Mammary epithelial cell (primary cell): ENCODE measurements around the gene FCRL4.

ENCODE experiments used
- EZH2 ChIP-seq: IDR thresholded peaks from 2 replicates; pipeline ENCODE4 v1.6.1; 2012; ENCODE audit warnings: low read length, inconsistent platforms, borderline replicate concordance
- TF ChIP-seq, protein P1 (sequence below), 2 donors: IDR thresholded peaks in 1 of 2; conservative IDR thresholded peaks in 1 of 2; 2 replicates each; pipeline ENCODE4 v1.5.1; 2011 to 2012; ENCODE audit warnings: inconsistent platforms in 2 of 2, low read length in 2 of 2, mild to moderate bottlenecking in 2 of 2, control low read depth in 1 of 2, low read depth in 1 of 2; ENCODE audit not compliant: insufficient read depth in 1 of 2; ENCODE audit errors: extremely low read depth in 1 of 2

DNA sequence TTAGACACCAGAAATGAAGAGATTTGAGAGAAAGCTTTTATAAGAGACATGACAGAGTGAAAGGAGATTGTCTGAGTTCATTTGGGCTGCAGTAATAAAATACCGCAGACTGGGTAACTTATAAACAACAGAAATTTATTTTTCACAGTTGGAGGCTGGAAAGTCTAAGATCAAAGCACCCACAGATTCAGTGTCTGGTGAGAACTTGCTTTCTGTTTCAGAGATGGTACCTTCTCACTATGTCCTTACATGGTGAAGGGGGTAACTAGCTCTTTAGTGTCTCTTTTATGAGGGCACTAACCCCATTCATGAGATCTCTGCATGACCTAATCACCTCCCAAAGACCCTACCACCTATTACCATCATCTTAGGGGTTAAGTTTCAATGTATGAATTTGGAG is 30.9 kb upstream of the FCRL4 start:
- TF ChIP-seq, protein P1, sequence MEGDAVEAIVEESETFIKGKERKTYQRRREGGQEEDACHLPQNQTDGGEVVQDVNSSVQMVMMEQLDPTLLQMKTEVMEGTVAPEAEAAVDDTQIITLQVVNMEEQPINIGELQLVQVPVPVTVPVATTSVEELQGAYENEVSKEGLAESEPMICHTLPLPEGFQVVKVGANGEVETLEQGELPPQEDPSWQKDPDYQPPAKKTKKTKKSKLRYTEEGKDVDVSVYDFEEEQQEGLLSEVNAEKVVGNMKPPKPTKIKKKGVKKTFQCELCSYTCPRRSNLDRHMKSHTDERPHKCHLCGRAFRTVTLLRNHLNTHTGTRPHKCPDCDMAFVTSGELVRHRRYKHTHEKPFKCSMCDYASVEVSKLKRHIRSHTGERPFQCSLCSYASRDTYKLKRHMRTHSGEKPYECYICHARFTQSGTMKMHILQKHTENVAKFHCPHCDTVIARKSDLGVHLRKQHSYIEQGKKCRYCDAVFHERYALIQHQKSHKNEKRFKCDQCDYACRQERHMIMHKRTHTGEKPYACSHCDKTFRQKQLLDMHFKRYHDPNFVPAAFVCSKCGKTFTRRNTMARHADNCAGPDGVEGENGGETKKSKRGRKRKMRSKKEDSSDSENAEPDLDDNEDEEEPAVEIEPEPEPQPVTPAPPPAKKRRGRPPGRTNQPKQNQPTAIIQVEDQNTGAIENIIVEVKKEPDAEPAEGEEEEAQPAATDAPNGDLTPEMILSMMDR (conservative IDR thresholded peaks at IDR 0.05 in 1 of 2, IDR thresholded peaks at IDR 0.05 in 1 of 2; ENCODE audit: extremely low read depth in 1 of 2, insufficient read depth in 1 of 2, low read depth in 1 of 2, low read length in 2 of 2) = no peak
- TF ChIP-seq EZH2 = no peak
